Panc1 (cell line): ENCODE measurements around the gene INTS6L. TPM values are rescaled to one million over a fixed set of nuclear protein-coding genes. Genes with fewer than 3 reads are reported as not detected.
A peak's percentile ranks its signal among the peaks of the same experiment; 100 is the strongest.

ENCODE experiments used
- ATAC-seq: fragments of 200-7000 bp; cut with Tn5 transposase; 2 replicates; pipeline ENCODE4 v1.9.1; 2020; ENCODE audit warnings: mild to moderate bottlenecking, moderate library complexity
- BruUV-seq: library from RNA; stranded (reverse); fragments of 400-500 nt; replicated peaks from 2 replicates; lab custom pipeline; 2021; lab: Mats Ljungman, UMichigan
- CTCF ChIA-PET: fragments of 300-600 bp; sonication (Branson Sonifier 250); formaldehyde crosslinking; loops from one replicate; lab custom pipeline; 2022; ENCODE audit warnings: antibody characterized with exemption; lab: Charles Lee
- POLR2A ChIA-PET: fragments of 300-600 bp; sonication (Branson Sonifier 250); formaldehyde crosslinking; loops from one replicate; lab custom pipeline; 2022; ENCODE audit warnings: antibody characterized with exemption; lab: Charles Lee
- DNase-seq: peaks from one replicate; pipeline ENCODE4 v3.0.0-alpha.2; 2010; ENCODE audit warnings: low read depth, low spot score
- H3K27ac ChIP-seq: 2 replicates; pipeline ENCODE4 v1.5.1; 2011; ENCODE audit warnings: mild to moderate bottlenecking, low read length, inconsistent platforms
- H3K27me3 ChIP-seq: fragments of 200-500 bp; sonication (Bioruptor generic); 2 replicates; pipeline ENCODE4 v1.6.0; 2014; ENCODE audit warnings: low read length, inconsistent platforms; ENCODE audit not compliant: control insufficient read depth, insufficient read depth
- H3K36me3 ChIP-seq: fragments of 200-500 bp; sonication (Bioruptor generic); 2 replicates; pipeline ENCODE4 v1.5.1; 2014; ENCODE audit warnings: inconsistent platforms, mild to moderate bottlenecking, low read length, moderate library complexity; ENCODE audit not compliant: control insufficient read depth, insufficient read depth
- H3K4me1 ChIP-seq: 2 replicates; pipeline ENCODE4 v1.5.1; 2011; ENCODE audit warnings: inconsistent platforms, mild to moderate bottlenecking, low read length, moderate library complexity; ENCODE audit not compliant: control insufficient read depth, insufficient read depth
- H3K4me3 ChIP-seq, 2 experiments: 2 replicates each; pipeline ENCODE4 v1.5.1; 2011 to 2012; ENCODE audit warnings: low read depth in 2 of 2, low read length in 2 of 2, mild to moderate bottlenecking in 2 of 2, inconsistent platforms in 1 of 2, moderate library complexity in 1 of 2
- H3K9me3 ChIP-seq: fragments of 200-500 bp; sonication (Bioruptor generic); 2 replicates; pipeline ENCODE4 v1.5.1; 2014; ENCODE audit warnings: low read depth, mild to moderate bottlenecking, inconsistent platforms, low read length, moderate library complexity; ENCODE audit not compliant: control insufficient read depth, insufficient read depth
- CTCF ChIP-seq: fragments of 450-650 bp; IDR thresholded peaks from 2 replicates; pipeline ENCODE4 v1.5.1; 2017; ENCODE audit warnings: mild to moderate bottlenecking
- POLR2AphosphoS5 ChIP-seq: IDR thresholded peaks from 2 replicates; pipeline ENCODE4 v1.6.1; 2012; ENCODE audit warnings: mild to moderate bottlenecking, low read depth, low read length, moderate library complexity
- REST ChIP-seq, 2 experiments: IDR thresholded peaks; 2 replicates each; pipeline ENCODE4 v1.6.1; 2011 to 2012; ENCODE audit warnings: low read depth in 2 of 2, control low read depth in 1 of 2, low read length in 1 of 2, mild to moderate bottlenecking in 1 of 2, moderate library complexity in 1 of 2; ENCODE audit not compliant: insufficient read depth in 1 of 2
- SIN3A ChIP-seq: IDR thresholded peaks from 2 replicates; pipeline ENCODE4 v1.6.1; 2012; ENCODE audit warnings: low read depth, mild to moderate bottlenecking, low read length, moderate library complexity, borderline replicate concordance; ENCODE audit not compliant: insufficient read depth
- TCF7L2 ChIP-seq: IDR thresholded peaks from 2 replicates; pipeline ENCODE4 v1.6.1; 2011; ENCODE audit warnings: mild to moderate bottlenecking, low read depth, low read length, inconsistent platforms
- in situ Hi-C: cut with HindIII; loops from 2 replicates; pipeline ENCODE4 v1.10.0; 2016; ENCODE audit warnings: low sequenced_read_pairs, low pct_unique_long_range_greater_than_20kb
- intact Hi-C: fragments of 100-400 bp; cut with micrococcal nuclease; formaldehyde crosslinking; loops from one replicate; pipeline ENCODE4 v1.10.0; 2022; ENCODE audit not compliant: unreplicated experiment
- total RNA-seq: library from RNA; stranded (reverse); gene quantifications from one replicate; pipeline ENCODE4 v1.2.1, GENCODE V29; 2021; ENCODE audit not compliant: unreplicated experiment

The INTS6L gene
- total RNA-seq, 1 experiment from 2014 or later: 19.6 TPM

- TF ChIP-seq CTCF (no peak), REST (IDR thresholded peaks at IDR 0.05; ENCODE audit: insufficient read depth in 1 of 2, low read depth in 2 of 2, low read length in 1 of 2) (no peak), POLR2AphosphoS5 (no peak), TCF7L2 (no peak), SIN3A (no peak)
Observed at GRCh38 chrX:135581496-135581895, 61.0 kb downstream of the INTS6L start.

GRCh38 chrX:135585153-135585552 is 64.7 kb downstream of the INTS6L start:
- Histone ChIP-seq H3K27ac (no peak overlapping the region), H3K27me3 (no peaks in the 10 kb centered on the region; the same call in 1 of the 2 replicates), H3K9me3 (no peaks in the 10 kb centered on the region), H3K4me3 (no peak overlapping the region), H3K4me1 (no peaks in the 10 kb centered on the region), H3K36me3 (no peaks in the 10 kb centered on the region)
- in situ Hi-C loops (no loop called here), intact Hi-C loops (no loop called here)
- ChIA-PET CTCF (no interaction called here), POLR2A (no interaction called here)
- TF ChIP-seq REST (IDR thresholded peaks at IDR 0.05; ENCODE audit: insufficient read depth in 1 of 2, low read depth in 2 of 2, low read length in 1 of 2) (no peak), CTCF (no peak), POLR2AphosphoS5 (no peak), SIN3A (no peak), TCF7L2 (no peak)
- BruUV-seq: no TSS peak
- DNase-seq (no peak), ATAC-seq (no peak)

More at GRCh38 chrX:135581496-135581895, 61.0 kb downstream of the INTS6L start:
- ChIA-PET CTCF (no interaction called here), POLR2A (no interaction called here)
- H3K27ac ChIP-seq: no peak overlapping the region
- intact Hi-C loops: no loop called here
- no peak for ATAC-seq
- DNase-seq: no peak
- H3K36me3 ChIP-seq: no peaks in the 10 kb centered on the region
- H3K4me1 ChIP-seq: no peaks in the 10 kb centered on the region
- H3K27me3 ChIP-seq: no peaks in the 10 kb centered on the region
- in situ Hi-C loops: no loop called here
- H3K4me3 ChIP-seq: no peak overlapping the region
- no peaks in the 10 kb centered on the region for H3K9me3 ChIP-seq
- TSS peak; percentile 47 for BruUV-seq
